Right ventricle myocardium superior (tissue), 1 donor: Measurements from ENCODE around the gene SEBOX. TPM values are rescaled to one million over a fixed set of nuclear protein-coding genes. Genes with fewer than 3 reads are reported as not detected.

ENCODE experiments used
- ATAC-seq: fragments of 200-7000 bp; cut with Tn5 transposase; one replicate; pipeline ENCODE4 v1.9.1; 2020; ENCODE audit warnings: mild to moderate bottlenecking; ENCODE audit not compliant: poor library complexity
- DNase-seq: peaks from one replicate; pipeline ENCODE4 v3.0.0-alpha.2; 2020
- intact Hi-C: fragments of 100-400 bp; cut with DNase I; formaldehyde crosslinking; loops from one replicate; pipeline ENCODE4 v1.11.2; 2022
- total RNA-seq: library from RNA; stranded (reverse); fragmentation: NEBNext Ultra II Directional; extraction: Animal tissue kit (Norgen Biotek cat#: 25700); gene quantifications from one replicate; pipeline ENCODE4 v1.2.1, GENCODE V29; 2021
- donor health status: DM: no; HTN: yes; CAD: no; lungs with severe emphysema.

Gene SEBOX
- total RNA-seq, 1 donor from 2014 or later, result not detected

DNA sequence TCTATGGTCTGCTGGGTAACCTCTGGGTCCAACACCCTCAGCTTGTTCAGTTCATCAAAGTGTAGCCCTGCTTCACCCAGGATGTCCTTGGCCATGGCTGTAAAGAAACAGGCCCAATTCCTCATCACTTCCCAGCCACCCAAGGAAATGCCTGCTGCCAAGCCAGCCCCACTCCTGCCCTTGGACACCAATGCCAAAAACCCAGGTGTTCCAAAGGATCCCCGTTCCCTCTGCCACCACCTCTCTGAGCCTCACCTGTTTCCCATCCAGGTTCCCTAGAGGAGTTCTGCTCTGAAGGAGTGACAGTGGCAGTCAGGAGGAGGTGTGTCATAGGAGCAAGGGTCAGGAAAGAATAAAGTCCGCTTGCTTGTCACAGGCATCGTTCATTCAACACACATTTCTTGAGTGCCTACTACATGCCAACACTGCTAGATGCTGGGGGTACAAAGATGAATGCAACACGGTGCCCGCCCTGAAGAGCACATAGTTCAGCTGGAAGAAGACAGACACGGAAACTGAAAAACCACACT is 33.0 kb downstream of the SEBOX start:
- ATAC-seq (no peak), DNase-seq (no peak)
- intact Hi-C loops, result no loop called here

- no peak for ATAC-seq
- DNase-seq, result no peak
- intact Hi-C loops, result no loop called here
Observed at GRCh38 chr17:28330671-28331070, 34.3 kb downstream of the SEBOX start.

DNA sequence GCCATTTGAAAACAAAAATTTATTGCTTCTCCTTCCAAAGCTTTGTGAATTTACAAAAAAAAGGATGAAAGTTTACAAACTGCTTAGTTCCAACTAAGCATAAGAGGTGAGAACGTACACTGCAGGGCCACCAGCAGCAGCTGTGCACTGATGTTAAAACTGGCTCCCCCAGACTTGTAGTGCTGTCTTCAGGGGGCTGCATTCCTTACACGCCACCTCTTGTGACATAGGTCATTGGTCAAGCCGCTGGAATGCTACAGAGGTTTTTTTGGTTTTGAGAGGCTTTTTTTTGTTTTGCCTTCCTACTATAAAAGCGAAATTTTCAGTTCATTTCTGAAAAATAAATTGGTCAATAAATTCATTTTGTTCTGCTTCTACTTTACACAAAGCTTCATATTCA is 36.7 kb downstream of the SEBOX start:
- DNase-seq, result no peak
- ATAC-seq, result no peak
- intact Hi-C loops, result no loop called here

GRCh38 chr17:28327709-28328108 is 37.3 kb downstream of the SEBOX start:
- ATAC-seq, result no peak
- intact Hi-C loops, result no loop called here
- DNase-seq, result no peak

DNA sequence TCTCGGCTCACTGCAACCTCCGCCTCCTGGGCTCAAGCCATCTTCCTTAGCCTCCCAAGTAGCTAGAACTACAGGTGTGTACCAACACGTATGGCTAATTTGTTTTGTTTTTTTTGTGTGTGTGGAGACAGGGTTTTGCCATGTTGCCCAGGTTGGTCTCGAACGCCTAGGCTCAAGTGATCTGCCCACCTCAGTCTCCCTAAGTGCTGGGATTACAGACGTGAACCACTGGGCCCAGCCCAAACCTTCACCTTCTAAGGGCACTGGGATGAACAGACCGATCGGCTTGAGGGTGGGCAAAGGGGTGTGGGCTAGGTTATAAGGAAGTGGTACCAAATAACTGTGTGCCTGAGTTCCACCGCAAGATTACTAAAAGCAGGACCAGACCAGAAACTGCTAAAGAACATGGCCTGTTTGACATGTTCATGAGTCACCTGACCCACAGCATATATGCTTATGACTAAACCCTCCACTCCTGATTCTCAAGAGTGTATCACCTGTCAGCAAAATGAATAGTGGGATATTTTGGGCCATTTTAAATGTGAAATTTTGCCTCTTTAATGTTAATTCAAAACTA is 37.9 kb downstream of the SEBOX start:
- DNase-seq, result no peak
- ATAC-seq, result no peak
- intact Hi-C loops, result no loop called here

DNA sequence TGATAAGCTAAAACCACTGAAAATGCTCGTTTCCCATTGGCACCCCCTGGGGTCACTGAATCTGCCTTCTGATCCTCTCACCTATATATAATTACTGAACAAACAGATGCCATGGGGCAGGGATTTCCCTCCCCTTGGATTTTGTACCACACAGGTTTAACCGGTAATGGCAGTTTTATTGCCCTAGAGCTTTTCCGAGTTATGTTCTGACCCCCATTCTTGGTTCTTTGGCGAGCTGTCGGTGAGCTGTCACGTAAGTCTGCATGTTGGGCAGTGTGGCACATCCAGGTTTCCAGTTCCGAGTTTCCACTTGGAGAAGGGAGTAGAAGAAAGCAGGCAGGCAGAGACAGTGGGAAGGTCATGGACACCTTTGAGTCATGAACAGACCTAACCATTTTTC is 38.9 kb downstream of the SEBOX start:
- DNase-seq (no peak), ATAC-seq (no peak)
- intact Hi-C loops, result no loop called here

DNA sequence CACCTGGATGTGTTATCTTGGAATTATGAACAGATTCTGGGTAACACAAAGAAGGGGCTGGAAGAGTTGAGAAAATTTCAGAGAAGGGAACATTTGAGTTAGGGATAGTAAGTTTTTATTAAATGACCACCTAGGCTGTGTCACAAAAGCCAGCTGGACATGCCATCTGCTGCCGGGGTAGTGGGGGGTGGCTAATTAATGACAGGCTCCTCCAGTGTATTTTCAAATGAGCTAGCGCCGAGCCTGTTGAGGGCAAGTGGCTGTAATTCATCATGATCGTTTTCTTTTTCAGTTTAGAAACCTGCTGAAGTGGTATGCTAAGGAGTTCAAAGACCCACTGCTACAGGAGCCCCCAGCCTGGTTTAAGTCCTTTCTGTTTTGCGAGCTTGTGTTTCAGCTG is 39.8 kb downstream of the SEBOX start:
- ATAC-seq (no peak), DNase-seq (no peak)
- intact Hi-C loops, result no loop called here

DNA sequence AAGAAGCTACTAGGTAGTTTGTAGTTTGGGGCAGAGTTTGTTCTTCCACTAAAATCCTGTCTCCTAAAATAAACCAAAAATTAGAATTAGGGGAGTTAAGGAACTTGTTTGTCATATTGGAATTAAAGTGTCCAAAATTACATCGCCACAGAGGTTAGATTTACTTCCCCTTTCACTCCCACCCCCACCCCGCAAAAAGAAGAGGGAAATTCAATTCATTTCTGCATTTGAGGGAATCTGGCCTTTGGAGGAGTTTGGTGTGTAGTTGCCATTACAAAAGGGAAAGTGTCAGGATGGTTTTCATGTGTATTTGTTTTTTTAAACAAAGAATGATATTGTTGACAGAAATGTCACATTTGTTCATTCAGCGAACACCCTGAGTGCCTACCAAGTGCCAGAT is 40.2 kb downstream of the SEBOX start:
- intact Hi-C loops, result no loop called here
- ATAC-seq (no peak), DNase-seq (no peak)

DNA sequence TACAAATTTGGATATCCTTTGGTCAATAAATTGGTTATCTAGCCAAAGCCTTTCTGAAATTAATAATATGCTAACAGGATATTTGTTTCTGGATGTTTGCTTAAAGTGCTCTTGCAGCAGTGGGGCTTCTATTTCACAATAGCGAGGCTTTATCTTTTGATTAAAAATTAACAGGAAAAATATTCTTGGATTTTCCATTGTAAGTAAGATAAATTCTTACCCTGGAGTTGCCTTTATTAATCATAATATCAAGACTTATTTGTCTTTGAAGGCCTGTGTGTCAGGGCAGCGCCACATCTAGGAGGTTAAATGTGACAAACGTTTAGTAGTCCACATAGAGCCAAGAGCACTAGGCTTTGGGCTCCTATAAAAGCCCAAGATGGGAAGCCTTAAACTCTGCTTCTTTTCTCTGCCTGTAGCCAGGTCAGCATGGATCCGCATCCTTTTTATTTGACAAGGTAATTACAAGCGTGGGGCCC is 40.7 kb downstream of the SEBOX start:
- intact Hi-C loops, result no loop called here

GRCh38 chr17:28320215-28321061 is 44.6 kb downstream of the SEBOX start:
- DNase-seq (no peak), ATAC-seq (no peak)
- intact Hi-C loops, result no loop called here

More for the DNA sequence above, 40.7 kb downstream of the SEBOX start:
- DNase-seq (no peak), ATAC-seq (no peak)

- no peak for DNase-seq
- intact Hi-C loops, result no loop called here
- no peak for ATAC-seq
Observed at GRCh38 chr17:28319598-28319935, 45.4 kb downstream of the SEBOX start.

- intact Hi-C loops, result no loop called here
- peak; percentile 98 for DNase-seq
- ATAC-seq, result peak; percentile 100
Observed at GRCh38 chr17:28318759-28319597, 46.0 kb downstream of the SEBOX start, which contains the start of gene TMEM97. TSS of gene TMEM97 (plus strand) at chr17:28319200. CDS start at chr17:28319240, 40 bp downstream.

DNA sequence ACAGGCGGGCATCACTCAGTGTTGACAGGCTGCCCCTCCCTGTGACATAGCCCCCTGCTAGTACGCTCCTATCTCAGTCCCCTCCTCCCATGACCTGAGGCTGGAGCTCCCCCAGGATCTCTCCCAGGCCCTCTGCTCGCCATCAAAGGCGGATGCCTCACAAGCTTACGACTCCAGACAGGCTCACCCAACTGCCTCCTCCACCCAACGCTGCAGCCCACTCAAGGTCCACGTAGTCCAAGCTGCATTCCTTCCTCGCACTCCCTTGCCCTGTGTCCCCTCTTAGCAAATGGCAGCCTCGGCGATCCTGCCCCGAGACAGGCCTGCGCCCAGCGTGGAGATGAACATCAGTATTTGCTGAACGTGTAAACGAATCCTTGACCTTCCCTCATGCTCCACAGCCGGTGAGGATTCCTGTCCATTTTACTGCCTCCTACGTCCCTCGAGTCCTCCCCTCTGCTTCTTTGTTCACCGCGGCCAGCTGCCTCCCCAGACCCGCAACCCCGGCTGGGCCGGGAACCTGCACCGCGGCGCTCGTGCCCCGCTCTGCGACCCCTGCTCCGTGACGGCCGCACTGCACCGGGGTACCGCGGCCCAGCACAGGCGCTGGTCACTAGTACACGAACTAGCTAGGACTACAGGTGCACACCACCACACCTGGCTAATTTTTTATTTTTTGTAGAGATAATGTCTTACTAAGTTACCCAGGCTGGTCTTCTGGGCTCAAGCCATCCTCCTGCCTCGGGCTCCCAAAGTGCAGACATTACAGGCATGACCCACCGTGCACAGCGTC is 46.8 kb downstream of the SEBOX start:
- peak; percentile 6 for ATAC-seq
- no peak for DNase-seq
- intact Hi-C loops, result no loop called here

DNA sequence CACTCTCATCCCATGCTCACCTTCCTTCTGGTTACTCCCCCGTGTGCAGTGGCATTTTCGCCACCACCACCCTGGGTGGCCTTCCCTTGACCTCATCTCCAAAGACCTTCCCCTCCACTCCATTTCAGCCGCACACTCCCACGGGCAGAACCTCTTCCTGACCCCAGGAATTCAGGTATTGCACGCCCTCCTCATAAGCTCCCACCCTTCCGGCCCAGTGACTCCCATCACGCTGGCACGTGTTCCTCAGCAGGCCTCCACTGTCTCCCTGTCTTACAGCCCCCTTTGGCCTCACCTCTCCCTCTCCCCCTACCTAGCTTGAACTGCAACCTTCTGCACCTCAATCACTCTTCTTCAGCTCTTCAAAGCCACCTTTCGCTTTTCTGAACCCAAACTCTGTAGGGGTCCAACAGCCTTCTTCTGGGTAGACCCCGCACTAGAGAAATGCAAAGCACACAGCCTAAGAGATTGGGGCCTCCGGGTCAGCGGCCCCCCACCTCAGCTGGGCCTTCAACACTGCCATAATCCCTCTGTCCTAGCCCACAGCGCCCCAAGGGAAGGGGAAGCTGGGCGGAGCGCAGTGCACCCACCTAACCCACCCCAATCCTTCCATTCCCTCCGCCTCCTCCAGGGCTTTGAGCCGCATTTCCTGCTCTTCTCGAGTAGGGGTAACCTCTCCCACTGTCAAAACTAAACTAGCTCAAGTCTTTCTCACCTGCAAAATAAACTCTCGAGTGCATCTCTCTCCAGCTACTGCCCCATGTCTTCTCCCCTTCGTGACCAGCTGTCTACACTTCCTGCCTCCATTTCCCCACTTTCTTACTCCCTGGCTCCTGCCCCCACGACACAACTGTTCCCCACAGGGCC is 47.7 kb downstream of the SEBOX start:
- intact Hi-C loops, result no loop called here
- ATAC-seq (no peak), DNase-seq (no peak)

DNA sequence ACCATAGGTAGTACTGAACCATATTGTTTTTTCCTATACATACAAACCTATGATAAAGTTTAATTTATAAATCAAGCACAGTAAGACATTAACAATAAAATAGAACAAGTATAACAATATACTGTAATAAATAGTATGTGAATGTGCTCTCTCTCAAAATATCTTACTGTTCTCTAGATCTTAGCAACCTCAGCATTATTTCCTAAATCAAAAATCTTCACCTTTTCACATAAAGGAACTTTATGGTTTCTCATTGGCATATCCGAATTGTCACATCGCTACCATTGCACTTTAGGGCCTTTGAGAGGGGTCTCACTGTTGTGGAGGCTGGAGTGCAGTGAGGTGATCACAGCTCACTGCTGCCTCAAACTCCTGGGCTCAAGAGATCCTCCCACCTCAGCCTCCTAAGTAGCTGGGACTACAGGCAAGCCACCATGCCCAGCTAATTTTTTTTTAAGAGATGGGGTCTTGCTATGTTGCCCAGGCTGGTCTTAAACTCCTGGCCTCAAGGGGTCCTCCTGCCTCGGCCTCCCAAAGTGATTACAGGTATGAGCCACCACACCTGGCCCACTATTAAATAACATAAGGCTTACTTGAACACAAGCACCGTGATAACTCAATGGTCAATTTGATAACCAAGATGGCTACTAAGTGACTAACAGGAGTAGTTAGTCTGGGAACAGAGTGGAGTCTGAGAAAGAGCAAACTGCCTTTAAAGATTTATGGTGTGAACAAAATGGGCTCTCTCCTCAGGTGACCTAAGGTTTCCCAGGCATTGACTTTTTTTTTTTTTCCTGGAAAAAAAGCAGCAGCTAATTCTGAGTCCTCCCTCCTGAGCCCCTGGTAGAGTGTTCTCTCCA is 48.9 kb downstream of the SEBOX start:
- ATAC-seq (no peak), DNase-seq (no peak)
- intact Hi-C loops, result no loop called here

DNA sequence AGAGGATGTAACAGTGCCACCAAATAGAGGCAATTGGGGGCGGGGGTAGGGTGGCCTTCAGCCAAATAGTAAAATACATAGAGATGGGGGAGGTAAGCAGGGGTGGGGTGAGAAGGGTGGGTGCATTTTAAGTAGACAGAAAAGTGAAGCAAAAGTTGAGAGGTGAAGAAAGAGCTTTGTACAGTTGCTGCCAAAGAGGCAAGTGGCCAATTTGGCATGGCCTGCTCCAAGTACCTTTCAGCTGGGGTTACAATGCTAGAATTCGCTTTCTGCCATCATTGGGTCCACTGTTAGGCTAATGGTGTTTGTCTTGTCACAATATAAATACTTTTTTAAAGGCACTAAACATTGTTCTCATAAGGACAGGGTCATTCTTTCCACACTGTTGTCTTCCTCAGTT is 51.2 kb downstream of the SEBOX start:
- intact Hi-C loops, result no loop called here
- ATAC-seq (no peak), DNase-seq (no peak)
